H1 (cell line): Measurements from ENCODE around the gene WWC2. TPM values are rescaled to one million over a fixed set of nuclear protein-coding genes. Genes with fewer than 3 reads are reported as not detected.

Source experiments
- CTCF ChIP-seq, 3 experiments: IDR thresholded peaks; 1 replicate in 2 of 3; 2 replicates in 1 of 3; pipeline versions ENCODE4 v1.5.1 to v1.6.1; 2011; ENCODE audit warnings: low read length in 3 of 3, mild to moderate bottlenecking in 3 of 3, inconsistent platforms in 2 of 3, low read depth in 1 of 3, moderate library complexity in 1 of 3; ENCODE audit not compliant: insufficient read depth in 1 of 3; ENCODE audit errors: control extremely low read depth in 1 of 3
- POLR2AphosphoS5 ChIP-seq: IDR thresholded peaks from 2 replicates; pipeline ENCODE4 v1.6.1; 2011; ENCODE audit warnings: low read depth, low read length
- polyA plus RNA-seq, 7 experiments: library from polyadenylated mRNA; depleted of rRNA in 3 of 7; stranded (reverse) in 5 of 7; unstranded in 2 of 7; fragments of >200 nt in 5 of 7; fragments of 200-250 nt in 2 of 7; gene quantifications; 1 replicate in 5 of 7; 2 replicates in 1 of 7; 4 replicates in 1 of 7; pipeline versions ENCODE4 v1.2.1 to v1.2.3, GENCODE V29; 2011 to 2013; ENCODE audit warnings: missing spikeins in 2 of 7, mixed read lengths in 2 of 7
- total RNA-seq: library from RNA; stranded (reverse); fragmentation: NEBNext Ultra II Directional; extraction: Animal tissue kit (Norgen Biotek cat#: 25700); gene quantifications from 2 replicates; pipeline ENCODE4 v1.2.1, GENCODE V29; 2021

WWC2 gene
- total and polyA plus RNA-seq, 2 of the 8 experiments (the other 6 are each of a cell fraction or from before 2014, with no cell fraction given), result 17.6 to 135 TPM

GRCh38 chr4:183098019-183098722 is 886 bp upstream of the WWC2 start (continued):
- TF ChIP-seq CTCF (IDR thresholded peaks at IDR 0.05; ENCODE audit: control extremely low read depth in 1 of 3, insufficient read depth in 1 of 3, low read depth in 1 of 3, low read length in 3 of 3) (no peak), POLR2AphosphoS5 (no peak)
- TF ChIP-seq, all 59 proteins: peak for 3
